Measurements from ENCODE around the gene LYZ. TPM values are rescaled to one million over a fixed set of nuclear protein-coding genes. Genes with fewer than 3 reads are reported as not detected.

The LYZ gene
- total and polyA plus RNA-seq, 2 donors (not counting 3 experiments of a cell fraction or from before 2014, with no cell fraction given) = not detected

DNA sequence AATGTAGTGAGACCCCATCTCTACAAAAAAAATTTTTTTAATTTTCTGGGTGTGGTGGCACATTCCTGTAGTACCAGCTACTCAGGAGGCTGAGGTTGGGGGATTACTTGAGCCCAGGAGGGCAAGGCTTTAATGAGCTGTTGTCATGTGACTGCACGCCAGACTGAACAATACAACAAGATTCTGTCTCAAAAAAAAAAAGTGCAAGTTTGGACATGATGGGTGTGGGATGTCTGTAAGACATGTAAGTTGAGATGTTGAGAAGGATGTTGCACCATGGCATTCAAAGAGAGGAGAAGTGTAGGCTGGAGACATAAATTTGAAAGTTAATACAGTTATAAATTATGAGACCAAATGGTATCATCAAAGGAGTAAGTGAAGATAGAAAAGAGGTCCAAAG, 34.9 kb downstream of the LYZ start:
- DNase-seq (ENCODE audit: low read depth, low spot score) (no peak), FAIRE-seq (no peak)
- Histone ChIP-seq H3K27ac (ENCODE audit: insufficient read depth, low read depth, low read length) (no peak overlapping the region), H4K20me1 (replicated peaks; ENCODE audit: control insufficient read depth, extremely low read depth, insufficient read depth, low read length) (no peaks in the 10 kb centered on the region), H3K9ac (replicated peaks; ENCODE audit: extremely low read depth, insufficient read depth, low read length) (no peak overlapping the region), H3K4me3 (replicated peaks in 1 of 3; ENCODE audit: insufficient read depth in 1 of 3, low read depth in 1 of 3, low read length in 3 of 3) (no peak overlapping the region), H3K4me2 (ENCODE audit: insufficient read depth, low read length) (no peak overlapping the region), H3K27me3 (ENCODE audit: control insufficient read depth in 2 of 2, insufficient read depth in 2 of 2, low read length in 2 of 2) (no peaks in the 10 kb centered on the region), H3K9me1 (replicated peaks; ENCODE audit: control insufficient read depth, extremely low read depth, insufficient read depth, low read length) (no peaks in the 10 kb centered on the region), H3K36me3 (ENCODE audit: control insufficient read depth in 2 of 2, extremely low read depth in 1 of 2, insufficient read depth in 2 of 2, low read length in 2 of 2) (no peaks in the 10 kb centered on the region), H3K79me2 (ENCODE audit: control insufficient read depth, insufficient read depth, low read length) (peaks cover 3% of the 10 kb centered on the region), H3K9me3 (replicated peaks; ENCODE audit: control insufficient read depth, insufficient read depth, low read length) (no peaks in the 10 kb centered on the region), H3K4me1 (ENCODE audit: control insufficient read depth, extremely low read depth, insufficient read depth, low read length) (no peaks in the 10 kb centered on the region), H2AFZ (ENCODE audit: low read depth, low read length) (no peak overlapping the region)
- ChIA-PET POLR2A (no interaction called here), CTCF (interaction anchor here (1.4 kb wide), 1 partner anchor 188 kb away, joined by 3 read pairs; no protein-coding TSS in a partner anchor)
- no TSS peak for BruUV-seq (replicated peaks)
- dilution Hi-C loops (cut with MboI; ENCODE audit: extremely low pct_ligation_motif_present, low sequenced_read_pairs) (loop anchor here (25.0 kb wide), 1 partner anchor 204 kb away; the partner anchor contains the start of gene CCT2), intact Hi-C loops (cut with micrococcal nuclease) (loop anchor here (1.0 kb wide), 1 partner anchor 23 kb away; no protein-coding TSS in a partner anchor)
- TF ChIP-seq POLR2A (IDR thresholded peaks at IDR 0.05; ENCODE audit: low read depth, low read length) (no peak), MYC (IDR thresholded peaks at IDR 0.05; ENCODE audit: low read depth, low read length) (no peak), POLR2AphosphoS5 (IDR thresholded peaks at IDR 0.05; ENCODE audit: insufficient read depth, low read depth, low read length) (no peak), JUN (IDR thresholded peaks at IDR 0.05; ENCODE audit: borderline replicate concordance, insufficient read depth, insufficient read length, low read depth) (no peak), EZH2 (IDR thresholded peaks at IDR 0.05; ENCODE audit: borderline replicate concordance, low read depth, low read length, severe bottlenecking) (no peak), GATA2 (IDR thresholded peaks at IDR 0.05; ENCODE audit: insufficient read depth, insufficient read length, low read depth, low read length) (no peak), FOS (IDR thresholded peaks at IDR 0.05; ENCODE audit: borderline replicate concordance, insufficient read depth, low read length) (no peak)
- TF ChIP-seq, protein P1, sequence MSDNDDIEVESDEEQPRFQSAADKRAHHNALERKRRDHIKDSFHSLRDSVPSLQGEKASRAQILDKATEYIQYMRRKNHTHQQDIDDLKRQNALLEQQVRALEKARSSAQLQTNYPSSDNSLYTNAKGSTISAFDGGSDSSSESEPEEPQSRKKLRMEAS (IDR thresholded peaks at IDR 0.05; ENCODE audit: insufficient read depth, insufficient read length) = no peak
- TF ChIP-seq, protein P2, sequence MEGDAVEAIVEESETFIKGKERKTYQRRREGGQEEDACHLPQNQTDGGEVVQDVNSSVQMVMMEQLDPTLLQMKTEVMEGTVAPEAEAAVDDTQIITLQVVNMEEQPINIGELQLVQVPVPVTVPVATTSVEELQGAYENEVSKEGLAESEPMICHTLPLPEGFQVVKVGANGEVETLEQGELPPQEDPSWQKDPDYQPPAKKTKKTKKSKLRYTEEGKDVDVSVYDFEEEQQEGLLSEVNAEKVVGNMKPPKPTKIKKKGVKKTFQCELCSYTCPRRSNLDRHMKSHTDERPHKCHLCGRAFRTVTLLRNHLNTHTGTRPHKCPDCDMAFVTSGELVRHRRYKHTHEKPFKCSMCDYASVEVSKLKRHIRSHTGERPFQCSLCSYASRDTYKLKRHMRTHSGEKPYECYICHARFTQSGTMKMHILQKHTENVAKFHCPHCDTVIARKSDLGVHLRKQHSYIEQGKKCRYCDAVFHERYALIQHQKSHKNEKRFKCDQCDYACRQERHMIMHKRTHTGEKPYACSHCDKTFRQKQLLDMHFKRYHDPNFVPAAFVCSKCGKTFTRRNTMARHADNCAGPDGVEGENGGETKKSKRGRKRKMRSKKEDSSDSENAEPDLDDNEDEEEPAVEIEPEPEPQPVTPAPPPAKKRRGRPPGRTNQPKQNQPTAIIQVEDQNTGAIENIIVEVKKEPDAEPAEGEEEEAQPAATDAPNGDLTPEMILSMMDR (IDR thresholded peaks at IDR 0.05; ENCODE audit: extremely low read depth in 1 of 2, insufficient read depth in 1 of 2, low read depth in 1 of 2, low read length in 2 of 2) = no peak
